HG03342 (cell line): ENCODE data around the gene DDR1.
"Not testable (repeated sequence)": the region's sequence is repeated elsewhere in the genome, so short reads cannot be mapped to it uniquely, and the experiment has no call there.

Experiments used
- ATAC-seq: cut with Tn5 transposase; IDR thresholded peaks from one replicate; pipeline ENCODE4 v1.9.1; 2021; ENCODE audit warnings: mild to moderate bottlenecking, moderate library complexity; ENCODE audit not compliant: unreplicated experiment

Gene DDR1

DNA sequence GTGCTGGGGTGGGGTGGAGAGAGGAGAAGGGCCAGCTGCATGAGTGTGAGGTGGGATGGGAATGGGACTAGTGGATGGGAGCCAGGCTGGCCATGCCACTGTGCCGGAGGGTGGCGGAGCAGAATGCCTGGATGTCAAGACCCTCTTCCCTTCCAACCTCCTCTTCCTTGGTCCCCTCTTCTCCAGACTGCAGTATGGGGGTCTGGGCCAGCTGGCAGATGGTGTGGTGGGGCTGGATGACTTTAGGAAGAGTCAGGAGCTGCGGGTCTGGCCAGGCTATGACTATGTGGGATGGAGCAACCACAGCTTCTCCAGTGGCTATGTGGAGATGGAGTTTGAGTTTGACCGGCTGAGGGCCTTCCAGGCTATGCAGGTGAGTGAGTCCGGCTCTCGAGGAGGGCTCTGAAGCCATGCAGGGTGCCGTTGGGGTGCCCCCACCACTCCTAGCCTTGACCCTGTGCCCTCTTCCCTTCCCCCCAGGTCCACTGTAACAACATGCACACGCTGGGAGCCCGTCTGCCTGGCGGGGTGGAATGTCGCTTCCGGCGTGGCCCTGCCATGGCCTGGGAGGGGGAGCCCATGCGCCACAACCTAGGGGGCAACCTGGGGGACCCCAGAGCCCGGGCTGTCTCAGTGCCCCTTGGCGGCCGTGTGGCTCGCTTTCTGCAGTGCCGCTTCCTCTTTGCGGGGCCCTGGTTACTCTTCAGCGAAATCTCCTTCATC is 7.7 kb downstream of the DDR1 start:
- ATAC-seq, result no peak

- ATAC-seq, result no peak
Measured at GRCh38 chr6:30893001-30893591, 8.8 kb downstream of the DDR1 start.

DNA sequence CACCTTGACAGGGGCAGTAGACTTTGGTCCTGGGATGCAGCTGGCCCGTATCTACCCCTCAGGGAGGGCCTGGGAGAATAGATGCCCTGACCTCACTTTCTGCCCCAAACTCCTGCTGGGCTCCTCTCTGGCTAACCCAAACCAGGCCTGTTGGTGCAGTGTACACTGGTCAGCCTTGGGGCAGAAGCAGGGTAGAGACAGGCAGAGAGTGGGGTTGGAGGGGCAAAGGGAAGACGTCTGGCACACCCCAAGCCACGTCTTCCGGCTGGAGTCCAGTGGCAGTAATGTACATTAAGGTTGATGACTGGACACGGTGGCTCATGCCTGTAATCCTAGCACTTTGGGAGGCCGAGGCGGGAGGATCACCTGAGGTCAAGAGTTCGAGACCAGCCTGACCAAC is 9.3 kb downstream of the DDR1 start:
- ATAC-seq, result no peak

DNA sequence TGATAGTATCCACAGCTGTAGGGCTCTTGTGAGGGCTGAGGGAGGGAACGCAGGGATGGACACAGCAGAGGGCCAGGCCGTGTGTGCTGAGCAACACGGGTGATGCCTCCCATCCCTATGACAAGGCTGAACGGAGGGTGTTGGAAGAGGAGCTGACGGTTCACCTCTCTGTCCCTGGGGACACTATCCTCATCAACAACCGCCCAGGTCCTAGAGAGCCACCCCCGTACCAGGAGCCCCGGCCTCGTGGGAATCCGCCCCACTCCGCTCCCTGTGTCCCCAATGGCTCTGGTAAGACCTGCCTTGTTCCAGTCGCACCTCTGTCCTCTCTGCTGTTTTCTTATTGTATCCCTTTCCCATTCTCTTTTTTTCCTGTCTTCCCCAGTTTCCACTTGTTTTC is 10.1 kb downstream of the DDR1 start:
- ATAC-seq, result no peak

DNA sequence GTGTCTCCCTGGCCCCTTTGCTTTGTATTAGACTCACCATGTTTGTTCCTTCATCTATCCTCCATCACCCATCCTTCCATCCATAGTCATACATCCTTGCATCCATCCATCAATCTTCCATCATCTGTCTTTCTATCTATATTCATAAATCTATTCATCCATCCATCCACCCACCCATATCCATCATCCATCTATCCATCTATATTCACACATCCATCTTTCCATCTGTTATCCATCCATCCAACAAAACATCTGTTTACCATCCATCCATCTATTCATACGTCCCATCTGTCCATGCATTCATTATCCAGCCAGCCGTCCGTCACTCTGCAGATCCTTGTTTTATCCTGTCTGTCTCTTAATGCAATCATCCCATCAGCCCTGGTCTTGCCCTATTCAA is 10.6 kb downstream of the DDR1 start:
- no peak for ATAC-seq

DNA sequence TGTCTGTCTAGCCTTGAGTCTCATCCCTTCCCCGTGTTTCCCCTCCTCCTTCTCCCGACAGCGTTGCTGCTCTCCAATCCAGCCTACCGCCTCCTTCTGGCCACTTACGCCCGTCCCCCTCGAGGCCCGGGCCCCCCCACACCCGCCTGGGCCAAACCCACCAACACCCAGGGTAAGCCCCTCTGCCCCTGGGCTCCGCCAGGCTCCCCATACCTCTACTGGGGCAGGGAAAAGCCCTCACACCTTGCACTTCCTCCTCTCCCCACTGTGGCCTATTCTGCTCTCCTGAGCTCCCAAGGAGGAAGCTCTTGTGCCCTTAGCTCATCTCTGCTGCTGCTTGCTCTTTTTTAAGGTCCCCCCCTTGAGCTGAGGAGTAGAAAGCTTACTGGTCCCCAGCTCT is 11.0 kb downstream of the DDR1 start:
- ATAC-seq, result no peak

GRCh38 chr6:30896541-30896940 is 12.2 kb downstream of the DDR1 start:
- ATAC-seq, result no peak

- ATAC-seq, result no peak
Measured at GRCh38 chr6:30897882-30898281, 13.6 kb downstream of the DDR1 start.

- ATAC-seq, result no peak
Measured at GRCh38 chr6:30898750-30899360, 14.5 kb downstream of the DDR1 start.

DNA sequence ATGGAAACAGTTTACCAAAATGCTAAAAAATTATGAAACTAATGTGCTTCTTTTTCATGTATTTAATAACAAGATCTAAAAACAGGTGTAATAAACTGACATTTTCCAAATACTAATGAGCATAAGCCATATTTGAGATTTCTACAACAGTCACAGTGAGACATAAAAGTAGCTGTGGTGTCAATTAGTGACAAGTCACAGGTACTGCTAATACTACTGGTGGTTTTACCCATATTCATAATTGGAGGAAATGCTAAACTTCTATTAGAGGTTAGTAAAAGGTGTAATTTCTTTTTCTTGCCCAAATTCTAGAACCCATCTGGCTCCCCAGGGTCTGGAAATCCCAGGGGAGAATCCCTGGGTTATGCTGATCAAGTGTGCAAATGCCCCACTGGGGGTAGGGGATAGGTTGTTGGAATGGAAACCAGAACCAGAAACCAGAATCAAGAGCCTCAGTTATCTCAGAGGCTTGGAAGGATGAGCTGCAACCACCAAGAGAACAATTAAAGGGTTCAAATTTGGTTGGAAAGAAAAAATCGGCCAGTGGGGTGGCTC is 16.6 kb downstream of the DDR1 start:
- ATAC-seq, result no peak

GRCh38 chr6:30901436-30901835 is 17.1 kb downstream of the DDR1 start:
- ATAC-seq, result no peak

GRCh38 chr6:30902196-30902595 is 17.9 kb downstream of the DDR1 start:
- ATAC-seq, result not testable (repeated sequence)

DNA sequence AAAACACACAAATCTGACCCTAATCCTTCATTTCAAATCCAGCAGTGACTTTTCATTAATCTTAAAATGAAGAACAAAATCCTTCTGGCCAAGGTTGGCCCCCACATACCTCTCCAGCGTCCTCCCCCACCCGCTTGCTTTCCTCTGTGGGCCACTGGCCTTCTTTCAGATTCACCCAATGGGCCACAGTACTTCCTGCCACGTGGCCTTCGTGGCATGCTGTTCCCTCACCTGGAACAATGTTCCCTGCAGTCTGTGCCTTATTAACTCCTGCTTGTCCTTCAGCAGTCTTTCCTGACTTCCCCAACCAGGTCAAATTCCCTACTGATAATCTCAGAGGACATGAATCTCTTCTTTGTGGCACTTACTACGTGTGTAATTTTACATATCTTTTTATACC is 18.4 kb downstream of the DDR1 start:
- no peak for ATAC-seq

- no peak for ATAC-seq
Measured at GRCh38 chr6:30903236-30903635, 18.9 kb downstream of the DDR1 start.

DNA sequence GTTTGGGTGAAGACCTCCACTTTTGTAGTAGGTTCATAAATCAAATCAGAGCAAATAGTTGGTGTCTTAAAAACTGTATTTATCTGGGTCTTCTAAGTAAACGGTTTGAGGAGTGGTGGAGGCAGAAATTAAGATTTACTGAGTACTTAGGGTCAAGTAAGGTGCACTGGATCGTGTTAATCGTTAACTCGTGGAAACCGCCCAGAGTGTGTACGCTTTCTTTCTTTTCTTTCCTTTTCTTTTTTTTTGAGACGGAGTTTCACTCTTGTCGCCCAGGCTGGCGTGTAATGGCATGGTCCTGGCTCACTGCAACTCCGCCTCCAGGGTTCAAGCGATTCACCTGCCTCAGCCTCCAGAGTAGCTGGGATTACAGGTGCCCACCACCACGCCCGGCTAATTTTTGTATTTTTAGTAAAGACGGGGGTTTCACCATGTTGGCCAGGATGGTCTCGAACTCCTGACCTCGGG is 23.0 kb downstream of the DDR1 start:
- not testable (repeated sequence) for ATAC-seq

GRCh38 chr6:30907758-30908591 is 23.7 kb downstream of the DDR1 start, which contains the start of gene GTF2H4:
Gene GTF2H4, plus strand, starts transcription at chr6:30908207.
- peak; percentile 93 for ATAC-seq

- ATAC-seq, result no peak
Measured at GRCh38 chr6:30908700-30909099, 24.4 kb downstream of the DDR1 start.

GRCh38 chr6:30910473-30910872 is 26.2 kb downstream of the DDR1 start:
- ATAC-seq, result not testable (repeated sequence)

DNA sequence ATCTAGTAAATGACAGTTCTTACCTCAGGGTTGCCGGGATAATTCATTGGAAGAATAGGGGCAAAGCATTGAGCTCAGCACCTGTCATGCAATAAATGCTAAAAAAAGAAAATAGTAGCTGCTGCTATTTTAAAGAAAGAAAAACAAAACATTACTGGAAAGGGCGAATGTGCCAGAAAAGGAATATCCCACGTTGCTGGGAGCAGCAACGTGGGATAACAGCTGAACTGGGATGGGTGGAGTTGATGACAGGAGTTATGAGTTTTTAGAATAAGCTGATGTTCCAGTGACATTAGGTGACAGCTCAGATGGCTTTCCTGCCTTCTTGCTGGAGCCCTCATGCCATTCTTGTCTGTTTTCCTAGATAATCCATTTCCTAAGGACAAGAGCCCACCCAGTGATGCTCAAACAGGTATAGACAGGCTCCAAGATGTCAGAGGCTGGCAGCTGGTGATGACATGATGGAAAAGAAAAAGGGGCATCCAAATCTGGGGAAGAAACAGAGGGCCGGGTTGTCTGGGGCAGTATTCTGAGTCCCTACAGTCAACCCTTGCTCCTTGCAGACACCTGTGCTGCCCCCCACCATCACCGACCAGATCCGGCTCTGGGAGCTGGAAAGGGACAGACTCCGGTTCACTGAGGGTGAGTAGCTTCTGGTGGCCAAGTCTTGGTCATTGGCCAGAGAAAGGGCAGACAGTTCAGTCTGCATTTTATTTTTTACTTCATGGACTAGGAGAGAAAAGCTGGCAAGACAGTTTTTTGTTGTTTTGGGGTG is 28.6 kb downstream of the DDR1 start:
- ATAC-seq, result no peak

- peak; percentile 7 for ATAC-seq
Measured at GRCh38 chr6:30913721-30914075, 29.4 kb downstream of the DDR1 start.
